GM12878 (cell line): ENCODE data around the gene GREB1.

Source experiments
- FOS ChIP-seq: IDR thresholded peaks from 3 replicates; pipeline ENCODE4 v1.6.1; 2011; ENCODE audit warnings: borderline replicate concordance; ENCODE audit not compliant: insufficient read length; ENCODE audit errors: extremely low read depth
- TF ChIP-seq, protein P1 (sequence below): IDR thresholded peaks from 2 replicates; pipeline ENCODE4 v1.6.1; 2011; ENCODE audit warnings: borderline replicate concordance, low read depth, mild to moderate bottlenecking, moderate library complexity, low read length; ENCODE audit not compliant: insufficient read depth, poor library complexity, severe bottlenecking

DNA sequence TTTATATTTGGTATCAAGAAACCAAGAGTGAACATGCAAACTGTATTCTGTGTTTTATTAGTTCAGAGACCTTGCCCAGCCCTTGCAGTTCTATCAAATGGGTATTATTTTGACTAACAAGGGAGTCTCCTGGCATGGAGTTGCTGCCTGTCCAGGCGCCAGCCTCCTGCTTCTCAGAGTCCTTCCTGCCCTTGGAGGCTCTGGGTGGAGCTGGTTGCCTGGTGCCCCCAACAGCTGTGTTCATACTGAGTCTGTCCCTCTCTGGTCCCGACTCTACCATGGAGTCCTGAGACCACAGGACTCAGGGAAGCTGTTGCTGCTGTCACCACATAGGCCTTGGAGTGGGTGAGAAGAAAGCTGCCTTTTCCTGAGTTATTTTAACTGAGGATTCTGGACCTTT, 26.3 kb upstream of the GREB1 start:
- no peak for TF ChIP-seq FOS
- TF ChIP-seq, protein P1, sequence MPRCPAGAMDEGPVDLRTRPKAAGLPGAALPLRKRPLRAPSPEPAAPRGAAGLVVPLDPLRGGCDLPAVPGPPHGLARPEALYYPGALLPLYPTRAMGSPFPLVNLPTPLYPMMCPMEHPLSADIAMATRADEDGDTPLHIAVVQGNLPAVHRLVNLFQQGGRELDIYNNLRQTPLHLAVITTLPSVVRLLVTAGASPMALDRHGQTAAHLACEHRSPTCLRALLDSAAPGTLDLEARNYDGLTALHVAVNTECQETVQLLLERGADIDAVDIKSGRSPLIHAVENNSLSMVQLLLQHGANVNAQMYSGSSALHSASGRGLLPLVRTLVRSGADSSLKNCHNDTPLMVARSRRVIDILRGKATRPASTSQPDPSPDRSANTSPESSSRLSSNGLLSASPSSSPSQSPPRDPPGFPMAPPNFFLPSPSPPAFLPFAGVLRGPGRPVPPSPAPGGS, result no peak
